Large intestine (tissue), 3 donors: ENCODE data around the gene PLPP7. TPM values are rescaled to one million over a fixed set of nuclear protein-coding genes. Genes with fewer than 3 reads are reported as not detected.

Experiments
- DNase-seq, 2 donors: peaks; one replicate each; pipeline versions ENCODE4 v3.0.0 to v3.0.0-alpha.2; 2013
- H3K27ac ChIP-seq: one replicate; pipeline ENCODE4 v1.5.1; 2013; ENCODE audit warnings: low read length
- H3K27me3 ChIP-seq: 2 replicates; pipeline ENCODE4 v1.6.1; 2013; ENCODE audit warnings: low read length; ENCODE audit not compliant: control insufficient read depth, insufficient read depth
- H3K36me3 ChIP-seq: 2 replicates; pipeline ENCODE4 v1.6.1; 2013; ENCODE audit warnings: low read length; ENCODE audit not compliant: control insufficient read depth, insufficient read depth
- H3K4me1 ChIP-seq: one replicate; pipeline ENCODE4 v1.6.1; 2013; ENCODE audit warnings: low read length; ENCODE audit not compliant: control insufficient read depth, insufficient read depth
- H3K4me3 ChIP-seq: one replicate; pipeline ENCODE4 v1.5.1; 2013; ENCODE audit warnings: low read length
- H3K9me3 ChIP-seq: one replicate; pipeline ENCODE4 v1.6.1; 2013; ENCODE audit warnings: mild to moderate bottlenecking, low read depth, low read length, moderate library complexity; ENCODE audit not compliant: control insufficient read depth
- WGBS: methylation state at CpG from one replicate; pipeline ENCODE4 v1.1.5; 2013; ENCODE audit warnings: low lambda C conversion rate; ENCODE audit not compliant: insufficient coverage; 5-methylcytosine and 5-hydroxymethylcytosine counted together
- polyA plus RNA-seq: library from polyadenylated mRNA; unstranded; fragments of 120-200 nt; gene quantifications from one replicate; pipeline ENCODE4 v1.2.1, GENCODE V29; 2013

PLPP7 gene
- polyA plus RNA-seq, 1 donor, result 1.1 TPM

GRCh38 chr9:131358556-131358955, 69.0 kb downstream of the PLPP7 start:
- Histone ChIP-seq H3K9me3 (no peaks in the 10 kb centered on the region), H3K27ac (no peak overlapping the region), H3K4me3 (no peak overlapping the region), H3K36me3 (no peaks in the 10 kb centered on the region), H3K27me3 (no peaks in the 10 kb centered on the region), H3K4me1 (peaks cover 15% of the 10 kb centered on the region)
- DNase-seq, result no peak
- WGBS, result 81% methylated on average over 3 of the region's 10 CpGs

Other genes starting within 250 kb of the PLPP7 start
- 7.5 TPM for gene AIF1L, start 193.2 kb upstream of the PLPP7 start, polyA plus RNA-seq
- gene NUP214, start 164.1 kb upstream of the PLPP7 start, polyA plus RNA-seq, result 29.1 TPM
- 2.3 TPM for gene FAM78A, start 13.2 kb upstream of the PLPP7 start, polyA plus RNA-seq
- gene PRRC2B, start 104.4 kb downstream of the PLPP7 start, polyA plus RNA-seq, result 132 TPM
- 32.1 TPM for gene POMT1, start 213.2 kb downstream of the PLPP7 start, polyA plus RNA-seq
- 33.9 TPM for gene UCK1, start 241.5 kb downstream of the PLPP7 start, polyA plus RNA-seq